Large intestine (tissue), 3 donors: ENCODE data around the gene DOC2B. TPM values are rescaled to one million over a fixed set of nuclear protein-coding genes. Genes with fewer than 3 reads are reported as not detected.
"Not testable (repeated sequence)": the region's sequence is repeated elsewhere in the genome, so short reads cannot be mapped to it uniquely, and the experiment has no call there.

Source experiments
- DNase-seq, 2 donors: peaks; one replicate each; pipeline versions ENCODE4 v3.0.0 to v3.0.0-alpha.2; 2013
- H3K27ac ChIP-seq: one replicate; pipeline ENCODE4 v1.5.1; 2013; ENCODE audit warnings: low read length
- H3K27me3 ChIP-seq: 2 replicates; pipeline ENCODE4 v1.6.1; 2013; ENCODE audit warnings: low read length; ENCODE audit not compliant: control insufficient read depth, insufficient read depth
- H3K36me3 ChIP-seq: 2 replicates; pipeline ENCODE4 v1.6.1; 2013; ENCODE audit warnings: low read length; ENCODE audit not compliant: control insufficient read depth, insufficient read depth
- H3K4me1 ChIP-seq: one replicate; pipeline ENCODE4 v1.6.1; 2013; ENCODE audit warnings: low read length; ENCODE audit not compliant: control insufficient read depth, insufficient read depth
- H3K4me3 ChIP-seq: one replicate; pipeline ENCODE4 v1.5.1; 2013; ENCODE audit warnings: low read length
- H3K9me3 ChIP-seq: one replicate; pipeline ENCODE4 v1.6.1; 2013; ENCODE audit warnings: mild to moderate bottlenecking, low read depth, low read length, moderate library complexity; ENCODE audit not compliant: control insufficient read depth
- WGBS: methylation state at CpG from one replicate; pipeline ENCODE4 v1.1.5; 2013; ENCODE audit warnings: low lambda C conversion rate; ENCODE audit not compliant: insufficient coverage; 5-methylcytosine and 5-hydroxymethylcytosine counted together
- polyA plus RNA-seq: library from polyadenylated mRNA; unstranded; fragments of 120-200 nt; gene quantifications from one replicate; pipeline ENCODE4 v1.2.1, GENCODE V29; 2013

DOC2B gene
- polyA plus RNA-seq, 1 donor: 7.0 TPM

- no peak for DNase-seq
- Histone ChIP-seq H3K9me3 (no peaks in the 10 kb centered on the region), H3K27ac (peak overlapping the region; percentile 51), H3K4me3 (no peak overlapping the region), H3K4me1 (no peaks in the 10 kb centered on the region), H3K27me3 (peaks cover 55% of the 10 kb centered on the region), H3K36me3 (no peaks in the 10 kb centered on the region)
- WGBS: no CpG with 5 or more reads among the region's 12 CpGs
Measured at GRCh38 chr17:178292-179065, 3.0 kb downstream of the DOC2B start.

GRCh38 chr17:177762-178161 lies 3.7 kb downstream of the DOC2B start:
- H3K4me1 ChIP-seq: no peaks in the 10 kb centered on the region
- peaks cover 48% of the 10 kb centered on the region for H3K27me3 ChIP-seq
- WGBS: no CpG with 5 or more reads among the region's 6 CpGs
- no peak overlapping the region for H3K27ac ChIP-seq
- no peak for DNase-seq
- H3K36me3 ChIP-seq: no peaks in the 10 kb centered on the region
- no peaks in the 10 kb centered on the region for H3K9me3 ChIP-seq
- H3K4me3 ChIP-seq: no peak overlapping the region

GRCh38 chr17:177155-177554 lies 4.3 kb downstream of the DOC2B start:
- no CpG with 5 or more reads among the region's 3 CpGs for WGBS
- peaks cover 42% of the 10 kb centered on the region for H3K27me3 ChIP-seq

GRCh38 chr17:173166-173911 lies 8.1 kb downstream of the DOC2B start:
- Histone ChIP-seq H3K27me3 (peaks cover 17% of the 10 kb centered on the region), H3K4me1 (no peaks in the 10 kb centered on the region), H3K27ac (no peak overlapping the region), H3K36me3 (no peaks in the 10 kb centered on the region), H3K4me3 (no peak overlapping the region), H3K9me3 (no peaks in the 10 kb centered on the region)
- no CpG with 5 or more reads among the region's 10 CpGs for WGBS
- DNase-seq: no peak

More at GRCh38 chr17:177155-177554, 4.3 kb downstream of the DOC2B start:
- no peaks in the 10 kb centered on the region for H3K4me1 ChIP-seq
- DNase-seq: no peak
- H3K9me3 ChIP-seq: no peaks in the 10 kb centered on the region
- H3K27ac ChIP-seq: no peak overlapping the region
- no peaks in the 10 kb centered on the region for H3K36me3 ChIP-seq
- no peak overlapping the region for H3K4me3 ChIP-seq

GRCh38 chr17:172401-172800 lies 9.0 kb downstream of the DOC2B start:
- Histone ChIP-seq H3K27me3 (peaks cover 9% of the 10 kb centered on the region), H3K36me3 (no peaks in the 10 kb centered on the region), H3K9me3 (no peaks in the 10 kb centered on the region), H3K27ac (no peak overlapping the region), H3K4me1 (no peaks in the 10 kb centered on the region), H3K4me3 (no peak overlapping the region)
- no CpG with 5 or more reads among the region's 11 CpGs for WGBS
- no peak for DNase-seq

- no peak for DNase-seq
- no peaks in the 10 kb centered on the region for H3K9me3 ChIP-seq
- no CpG with 5 or more reads among the region's 13 CpGs for WGBS
Measured at GRCh38 chr17:171871-172270, 9.6 kb downstream of the DOC2B start.

GRCh38 chr17:170130-170670 lies 11.2 kb downstream of the DOC2B start:
- Histone ChIP-seq H3K27ac (no peak overlapping the region), H3K9me3 (no peaks in the 10 kb centered on the region), H3K27me3 (no peaks in the 10 kb centered on the region), H3K4me1 (no peaks in the 10 kb centered on the region), H3K4me3 (no peak overlapping the region), H3K36me3 (no peaks in the 10 kb centered on the region)
- DNase-seq: no peak
- WGBS: no CpG with 5 or more reads among the region's 6 CpGs

More at GRCh38 chr17:171871-172270, 9.6 kb downstream of the DOC2B start:
- H3K27ac ChIP-seq: no peak overlapping the region
- no peaks in the 10 kb centered on the region for H3K36me3 ChIP-seq
- H3K4me1 ChIP-seq: no peaks in the 10 kb centered on the region
- no peak overlapping the region for H3K4me3 ChIP-seq
- peaks cover 6% of the 10 kb centered on the region for H3K27me3 ChIP-seq

GRCh38 chr17:168614-169013 lies 12.8 kb downstream of the DOC2B start:
- H3K4me3 ChIP-seq, H3K36me3 ChIP-seq, H3K27ac ChIP-seq, H3K9me3 ChIP-seq, DNase-seq, H3K4me1 ChIP-seq, H3K27me3 ChIP-seq: not testable (repeated sequence)
- WGBS: 67% methylated on average over 1 of the region's 11 CpGs

GRCh38 chr17:165939-166338 lies 15.5 kb downstream of the DOC2B start:
- Histone ChIP-seq H3K27ac (no peak overlapping the region), H3K4me3 (no peak overlapping the region), H3K36me3 (no peaks in the 10 kb centered on the region), H3K27me3 (no peaks in the 10 kb centered on the region), H3K4me1 (no peaks in the 10 kb centered on the region), H3K9me3 (no peaks in the 10 kb centered on the region)
- no peak for DNase-seq
- WGBS: no CpG with 5 or more reads among the region's 14 CpGs

GRCh38 chr17:164303-165235 lies 16.9 kb downstream of the DOC2B start:
- H3K4me1 ChIP-seq: no peaks in the 10 kb centered on the region
- DNase-seq: peak; percentile 18 to 30
- H3K36me3 ChIP-seq: no peaks in the 10 kb centered on the region
- no CpG with 5 or more reads among the region's 16 CpGs for WGBS
- H3K27me3 ChIP-seq: no peaks in the 10 kb centered on the region
- no peak overlapping the region for H3K27ac ChIP-seq
- no peaks in the 10 kb centered on the region for H3K9me3 ChIP-seq
- H3K4me3 ChIP-seq: no peak overlapping the region
